ENCODE measurements around the gene HTD2.

The HTD2 gene

GRCh38 chr3:58359621-58360020, 53.3 kb downstream of the HTD2 start:
- DNase-seq, result no peak

- DNase-seq, result no peak
Measured at GRCh38 chr3:58361866-58362265, 55.5 kb downstream of the HTD2 start.

GRCh38 chr3:58366699-58367098, 60.4 kb downstream of the HTD2 start:
- DNase-seq, result peak; percentile 48

- DNase-seq, result no peak
Measured at GRCh38 chr3:58369038-58369437, 62.7 kb downstream of the HTD2 start.
